ENCODE data around the gene POMGNT2. TPM values are rescaled to one million over a fixed set of nuclear protein-coding genes. Genes with fewer than 3 reads are reported as not detected.

The POMGNT2 gene
- total RNA-seq, 4 donors from 2014 or later, result 20.4 to 72.8 (median 52.4) TPM

GRCh38 chr3:43090238-43090637 is 15.6 kb downstream of the POMGNT2 start:
- Histone ChIP-seq H3K9me3 (no peaks in the 10 kb centered on the region), H3K4me3 (no peak overlapping the region), H3K27me3 (no peaks in the 10 kb centered on the region), H3K36me3 (no peaks in the 10 kb centered on the region), H3K4me1 (peaks cover 33 to 37% of the 10 kb centered on the region in 2 donors), H3K27ac (no peak overlapping the region)
- intact Hi-C loops (cut with DNase I; ENCODE audit: low total_unique reads) (no loop called here), in situ Hi-C loops (cut with MboI; ENCODE audit: low sequenced_read_pairs in 4 of 4) (loop anchor here in 1 of 4 donors (25.0 kb wide), 1 partner anchor 128 kb away; no protein-coding TSS in a partner anchor)
- ATAC-seq, result no peak
- no peak for DNase-seq
- TF ChIP-seq POLR2A (IDR thresholded peaks at IDR 0.05), result no peak
- no peak for TF ChIP-seq CTCF (IDR thresholded peaks at IDR 0.05 in 4 of 5, conservative IDR thresholded peaks at IDR 0.05 in 1 of 5)

- intact Hi-C loops (cut with DNase I; ENCODE audit: low total_unique reads), result loop anchor here (5.0 kb wide), 1 partner anchor 127 kb away; no protein-coding TSS in a partner anchor
- Histone ChIP-seq H3K4me1 (peaks cover 22 to 26% of the 10 kb centered on the region in 2 donors), H3K36me3 (no peaks in the 10 kb centered on the region), H3K27me3 (no peaks in the 10 kb centered on the region), H3K27ac (no peak overlapping the region), H3K9me3 (no peaks in the 10 kb centered on the region), H3K4me3 (no peak overlapping the region)
- ATAC-seq (no peak), DNase-seq (no peak)
- in situ Hi-C loops (cut with MboI; ENCODE audit: low sequenced_read_pairs in 4 of 4), result loop anchor here in 2 of 4 donors (10.0 to 25.0 kb wide), 2 partner anchors 124 to 127 kb away; no protein-coding TSS in a partner anchor
- TF ChIP-seq POLR2A (IDR thresholded peaks at IDR 0.05) (no peak), CTCF (IDR thresholded peaks at IDR 0.05 in 4 of 5, conservative IDR thresholded peaks at IDR 0.05 in 1 of 5) (no peak)
These were observed 16.8 kb downstream of the POMGNT2 start for GRCh38 chr3:43089081-43089480.

GRCh38 chr3:43087249-43087776 is 18.6 kb downstream of the POMGNT2 start:
- no peaks in the 10 kb centered on the region for H3K9me3 ChIP-seq
- H3K27me3 ChIP-seq, result no peaks in the 10 kb centered on the region
- no peak overlapping the region for H3K27ac ChIP-seq
- intact Hi-C loops (cut with DNase I; ENCODE audit: low total_unique reads) (loop anchor here (5.0 kb wide), 1 partner anchor 125 kb away; no protein-coding TSS in a partner anchor), in situ Hi-C loops (cut with MboI; ENCODE audit: low sequenced_read_pairs in 4 of 4) (loop anchor here in 2 of 4 donors (10.0 to 25.0 kb wide), 2 partner anchors 123 to 125 kb away; no protein-coding TSS in a partner anchor)
- ATAC-seq, result no peak
- no peaks in the 10 kb centered on the region for H3K36me3 ChIP-seq
- H3K4me1 ChIP-seq, result peaks cover 12 to 17% of the 10 kb centered on the region in 2 donors
- TF ChIP-seq CTCF (IDR thresholded peaks at IDR 0.05 in 4 of 5, conservative IDR thresholded peaks at IDR 0.05 in 1 of 5) (no peak), POLR2A (IDR thresholded peaks at IDR 0.05) (no peak)
- no peak for DNase-seq
- no peak overlapping the region for H3K4me3 ChIP-seq

GRCh38 chr3:43086460-43087165 is 19.3 kb downstream of the POMGNT2 start:
- no peak for TF ChIP-seq POLR2A (IDR thresholded peaks at IDR 0.05)
- TF ChIP-seq CTCF (IDR thresholded peaks at IDR 0.05 in 4 of 5, conservative IDR thresholded peaks at IDR 0.05 in 1 of 5), result no peak
- Histone ChIP-seq H3K36me3 (no peaks in the 10 kb centered on the region), H3K27me3 (no peaks in the 10 kb centered on the region), H3K4me1 (peaks cover 10 to 14% of the 10 kb centered on the region in 2 donors), H3K27ac (no peak overlapping the region), H3K4me3 (no peak overlapping the region), H3K9me3 (no peaks in the 10 kb centered on the region)
- in situ Hi-C loops (cut with MboI; ENCODE audit: low sequenced_read_pairs in 4 of 4) (loop anchor here in 2 of 4 donors (10.0 to 25.0 kb wide), 2 partner anchors 122 to 124 kb away; no protein-coding TSS in a partner anchor), intact Hi-C loops (cut with DNase I; ENCODE audit: low total_unique reads) (loop anchor here (5.0 kb wide), 1 partner anchor 124 kb away; no protein-coding TSS in a partner anchor)
- ATAC-seq (no peak), DNase-seq (no peak)

Data from gastrocnemius medialis (tissue), 4 donors.